ENCODE results near the gene CNPY1.
"Not testable (repeated sequence)": the region's sequence is repeated elsewhere in the genome, so short reads cannot be mapped to it uniquely, and the experiment has no call there.

Gene CNPY1

GRCh38 chr7:155533120-155533826 lies 13.1 kb downstream of the CNPY1 start:
- DNase-seq (ENCODE audit: low read depth) = no peak

DNA sequence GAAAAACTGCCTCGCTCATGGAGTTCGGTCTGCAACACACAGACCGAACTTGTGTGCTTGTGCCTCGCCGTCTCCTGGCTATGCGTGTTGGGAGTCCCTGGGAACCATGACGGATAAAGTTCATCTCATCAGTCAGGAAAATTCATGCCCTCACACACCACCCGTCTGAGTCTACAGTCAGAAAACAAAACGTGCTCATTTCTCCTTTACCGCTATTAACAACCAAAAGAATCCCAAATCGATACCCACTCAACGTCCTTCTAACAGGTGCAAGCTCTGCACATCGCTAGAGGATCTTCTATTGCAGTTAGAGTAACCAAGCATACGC lies 13.6 kb downstream of the CNPY1 start:
- no peak for DNase-seq (ENCODE audit: low read depth)

DNA sequence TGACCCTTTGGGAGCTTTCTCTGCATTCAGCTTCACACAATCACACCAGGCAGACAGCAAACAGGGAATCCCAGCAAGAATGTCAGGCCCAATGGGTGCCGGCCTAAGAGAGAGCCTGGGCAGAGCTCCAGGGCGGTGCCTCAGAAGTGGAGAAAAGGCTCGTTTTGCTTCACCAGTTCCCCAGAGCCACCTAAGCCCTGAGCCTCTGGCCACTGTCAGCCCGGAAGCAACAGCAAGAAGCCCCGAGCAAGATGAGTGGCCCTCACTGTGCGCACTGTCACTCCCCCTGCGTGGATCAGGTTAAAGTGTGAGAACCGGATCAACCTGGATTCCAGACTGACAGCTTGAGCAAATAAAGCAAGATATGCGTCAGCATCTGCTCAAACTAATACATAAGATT lies 14.7 kb downstream of the CNPY1 start:
- DNase-seq (ENCODE audit: low read depth) = no peak

DNA sequence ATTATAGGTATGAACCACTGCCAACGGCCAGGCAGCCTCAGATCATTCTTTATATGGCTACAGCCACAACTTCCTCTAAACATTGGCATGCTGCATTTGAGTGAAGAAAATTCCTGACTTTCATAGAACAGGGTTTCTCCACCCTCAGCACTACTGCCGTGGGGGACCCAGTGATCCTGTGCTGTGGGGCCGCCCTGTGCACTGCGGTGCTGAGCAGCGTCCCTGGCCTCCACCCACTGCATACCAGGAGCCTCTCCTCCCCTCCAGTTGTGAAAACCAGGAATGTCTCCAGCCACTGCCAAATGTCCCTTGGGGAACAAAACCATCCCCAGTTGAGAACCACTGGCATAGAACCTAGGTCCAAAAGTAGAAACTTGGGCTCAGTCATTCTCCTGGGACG lies 15.8 kb downstream of the CNPY1 start:
- DNase-seq (ENCODE audit: low read depth) = no peak

DNA sequence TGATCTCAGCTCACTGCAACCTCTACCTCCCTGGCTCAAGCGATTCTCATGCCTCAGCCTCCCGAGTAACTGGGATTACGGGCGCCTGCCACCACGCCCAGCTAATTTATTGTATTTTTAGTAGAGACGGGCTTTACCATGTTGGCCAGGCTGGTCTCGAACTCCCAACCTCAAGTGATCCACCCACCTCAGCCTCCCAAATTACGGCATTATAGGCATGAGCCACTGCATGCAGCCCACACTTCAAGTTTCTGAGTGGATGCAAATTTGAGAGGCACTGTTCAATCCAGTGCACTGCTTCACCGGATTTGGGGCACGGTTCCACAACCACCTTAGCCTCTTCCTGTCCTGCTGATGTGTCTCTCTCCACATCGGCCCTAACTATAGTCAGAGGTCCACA lies 16.5 kb downstream of the CNPY1 start:
- no peak for DNase-seq (ENCODE audit: low read depth)

DNA sequence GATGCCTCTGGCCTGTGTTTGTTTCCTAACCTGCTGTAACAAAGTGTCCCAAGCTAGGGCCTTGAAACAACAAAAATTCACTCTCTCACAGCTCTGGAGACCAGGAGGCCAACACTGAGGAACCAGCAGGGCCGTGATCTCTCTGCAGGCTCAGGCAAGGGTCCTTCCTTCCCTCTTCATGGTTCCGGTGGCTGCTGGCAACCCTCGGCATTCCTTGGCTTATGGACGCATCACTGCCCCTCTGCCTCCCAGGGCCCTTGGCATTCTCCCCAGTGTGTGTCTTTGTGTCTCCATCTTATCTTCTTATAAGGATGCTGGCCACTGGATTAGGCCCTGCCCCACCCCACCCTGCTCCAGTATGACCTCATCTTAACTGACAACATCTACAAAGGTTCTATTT lies 17.0 kb downstream of the CNPY1 start:
- DNase-seq (ENCODE audit: low read depth) = no peak

DNA sequence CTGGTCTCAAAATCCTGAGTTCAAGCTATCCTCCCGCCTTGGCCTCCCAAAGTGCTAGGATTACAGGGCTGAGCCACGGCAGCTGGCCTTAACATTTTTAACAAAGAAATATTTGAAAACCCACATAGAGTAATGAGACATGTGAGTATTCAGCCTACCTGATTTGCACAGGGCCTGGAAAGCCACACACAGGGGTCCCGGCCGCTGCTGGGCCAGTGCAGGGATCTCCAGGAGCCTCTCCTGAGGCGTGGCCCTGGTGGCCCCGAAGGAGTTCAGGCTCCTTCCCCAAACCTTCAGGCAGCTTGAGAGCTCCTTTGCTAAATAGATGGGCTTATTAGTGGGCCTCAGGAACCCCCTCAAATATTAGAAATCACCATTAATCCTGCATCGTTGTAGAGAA lies 18.7 kb downstream of the CNPY1 start:
- no peak for DNase-seq (ENCODE audit: low read depth)

DNA sequence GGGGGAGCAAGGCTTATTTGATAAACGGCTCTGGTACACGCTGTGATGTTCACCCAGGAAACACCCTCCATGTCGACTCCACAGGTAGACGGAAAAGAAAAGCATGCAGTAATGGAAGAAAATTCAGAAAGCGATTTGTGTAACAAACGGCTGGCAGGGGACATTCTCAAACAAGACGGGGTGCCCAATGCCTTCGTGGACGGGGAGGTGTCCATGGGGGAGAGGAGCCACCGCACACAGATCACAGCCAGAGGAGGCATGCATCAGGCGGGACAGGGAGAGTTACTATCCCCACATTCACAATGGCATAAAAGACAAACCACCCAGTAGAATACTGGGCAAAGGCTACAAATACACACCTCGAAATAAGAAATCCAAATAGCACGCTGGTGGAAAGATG lies 20.1 kb downstream of the CNPY1 start:
- DNase-seq (ENCODE audit: low read depth) = no peak

DNA sequence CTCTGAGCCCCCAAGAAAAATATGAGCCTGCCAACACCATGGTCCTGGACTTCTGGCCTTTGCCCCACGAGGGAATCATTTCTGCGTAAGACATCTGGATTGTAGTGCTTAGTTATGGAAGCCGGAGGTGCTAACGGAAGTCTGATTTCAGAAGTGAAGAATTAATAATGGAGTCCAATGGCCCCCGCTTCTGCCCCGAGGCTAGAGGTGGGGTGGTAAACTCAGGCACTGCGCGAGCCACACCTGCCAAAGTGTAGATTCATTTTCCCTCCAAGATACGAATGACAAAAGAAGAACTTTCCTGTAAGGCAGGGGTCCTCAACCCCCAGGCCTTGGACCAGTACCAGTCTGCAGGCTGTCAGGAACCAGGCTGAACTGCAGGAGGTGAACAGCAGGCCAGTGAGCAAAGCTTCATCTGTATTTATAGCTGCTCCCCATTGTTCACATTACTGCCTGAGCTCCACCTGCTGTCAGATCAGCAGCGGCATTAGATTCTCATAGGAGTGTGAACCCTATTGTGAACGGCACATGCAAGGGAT lies 22.3 kb downstream of the CNPY1 start:
- DNase-seq (ENCODE audit: low read depth) = no peak

GRCh38 chr7:155523168-155523675 lies 23.1 kb downstream of the CNPY1 start:
- DNase-seq (ENCODE audit: low read depth) = no peak

DNA sequence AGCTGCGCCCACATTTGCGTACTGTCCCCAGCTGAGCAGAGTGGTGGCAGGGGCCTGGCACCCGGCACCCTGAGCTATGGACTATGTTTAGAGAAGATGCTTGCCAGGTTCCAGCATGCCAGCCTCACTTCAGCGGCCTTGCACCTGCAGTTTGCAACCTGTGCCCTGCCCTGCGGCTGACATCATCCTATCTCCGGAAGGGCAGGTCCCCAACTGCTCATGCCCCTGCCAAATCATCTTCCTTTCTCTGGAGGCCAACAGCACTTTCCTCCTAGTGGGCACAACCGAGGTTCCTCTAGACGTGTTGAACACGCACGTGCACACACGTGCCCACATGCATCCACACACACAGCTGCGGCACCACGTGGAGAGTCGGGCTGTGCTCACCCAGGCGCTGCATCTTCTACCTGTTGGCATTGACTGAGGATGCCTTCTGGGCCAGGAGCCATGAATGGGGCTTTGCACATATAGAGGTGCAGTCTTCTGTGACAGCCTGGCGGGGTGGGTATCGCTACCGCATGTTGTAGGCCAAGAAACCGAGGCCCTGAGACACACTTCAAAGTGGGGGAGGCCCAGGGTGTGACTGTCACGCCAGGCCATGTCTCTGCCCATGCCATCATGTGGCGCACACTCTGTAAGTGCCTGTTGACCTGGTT lies 24.5 kb downstream of the CNPY1 start:
- DNase-seq (ENCODE audit: low read depth) = no peak

GRCh38 chr7:155521007-155521742 lies 25.2 kb downstream of the CNPY1 start:
- no peak for DNase-seq (ENCODE audit: low read depth)

DNA sequence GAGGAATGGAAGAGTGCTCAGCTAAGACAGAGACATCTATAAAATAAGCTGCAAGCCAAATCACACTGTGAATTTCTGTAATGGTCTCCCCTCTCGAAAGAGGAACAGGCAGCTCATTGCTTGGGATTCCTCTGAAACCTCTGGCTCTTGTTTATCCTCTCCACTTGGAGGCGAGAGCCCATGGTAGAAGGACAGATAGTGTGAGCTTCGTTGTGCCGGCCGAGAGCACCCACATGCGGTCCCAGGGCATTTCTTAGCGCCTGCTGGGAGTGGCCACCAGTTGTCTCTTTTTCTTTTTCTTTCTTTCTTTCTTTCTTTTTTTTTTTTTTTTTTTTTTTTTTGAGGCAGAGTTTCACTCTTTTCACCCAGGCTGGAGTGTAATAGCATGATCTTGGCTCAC lies 26.2 kb downstream of the CNPY1 start:
- DNase-seq (ENCODE audit: low read depth) = no peak

DNA sequence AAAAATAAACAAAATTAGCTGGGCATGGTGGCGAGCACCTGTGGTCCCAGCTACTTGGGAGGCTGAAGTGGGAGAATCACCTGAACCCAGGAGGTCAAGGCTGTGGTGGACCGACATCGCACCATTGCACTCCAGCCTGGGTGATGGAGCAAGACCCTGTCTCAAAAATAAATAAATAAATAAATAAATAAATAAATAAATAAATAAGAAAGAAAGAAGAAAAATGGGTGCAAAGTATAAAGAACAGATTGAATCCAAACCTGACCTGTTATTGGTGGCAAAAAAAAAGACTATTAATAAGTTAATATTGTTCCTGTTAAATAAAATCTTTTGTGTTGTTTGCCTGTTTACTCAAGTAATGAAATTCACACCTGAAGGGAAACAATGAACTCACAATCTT lies 27.0 kb downstream of the CNPY1 start:
- not testable (repeated sequence) for DNase-seq (ENCODE audit: low read depth)

DNA sequence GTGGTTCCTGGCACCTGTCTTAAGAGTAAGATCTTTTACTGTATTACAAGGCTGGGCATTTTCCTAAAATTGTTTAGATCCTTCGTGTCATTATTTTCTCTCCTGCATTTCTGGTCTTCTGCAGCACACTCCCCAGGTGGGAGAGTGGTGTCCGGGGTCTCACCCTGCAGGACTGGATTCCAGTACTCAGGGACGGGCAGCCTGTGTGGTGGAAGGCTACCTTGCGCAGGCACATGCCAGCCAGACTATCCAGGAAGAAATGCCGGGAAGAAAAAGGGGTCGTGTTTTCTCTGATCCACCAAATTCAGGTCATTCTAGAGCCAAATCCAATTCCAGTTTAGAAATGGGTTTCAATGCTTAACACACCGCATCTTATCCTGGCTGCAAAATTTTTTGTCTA lies 27.7 kb downstream of the CNPY1 start:
- DNase-seq (ENCODE audit: low read depth) = no peak

DNA sequence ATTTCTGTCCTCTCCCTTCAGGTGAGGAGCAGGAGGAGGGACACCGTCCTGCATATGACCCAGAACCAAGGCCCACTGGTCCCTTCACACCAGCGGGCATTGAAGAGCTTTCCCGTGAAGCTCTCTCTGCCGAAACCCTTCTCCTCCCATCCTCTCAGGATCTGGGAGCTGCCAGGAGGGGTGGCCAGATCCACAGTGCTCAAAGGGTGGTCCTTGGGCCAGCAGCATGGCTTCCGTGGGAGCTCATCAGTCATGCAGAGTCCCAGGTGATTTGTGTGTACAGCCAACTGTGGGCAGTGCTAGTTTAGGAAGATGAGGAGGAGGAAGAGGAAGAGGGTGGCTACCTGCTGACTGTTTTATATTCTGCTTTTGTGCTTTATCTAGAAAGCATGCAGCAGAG lies 28.4 kb downstream of the CNPY1 start:
- no peak for DNase-seq (ENCODE audit: low read depth)

DNA sequence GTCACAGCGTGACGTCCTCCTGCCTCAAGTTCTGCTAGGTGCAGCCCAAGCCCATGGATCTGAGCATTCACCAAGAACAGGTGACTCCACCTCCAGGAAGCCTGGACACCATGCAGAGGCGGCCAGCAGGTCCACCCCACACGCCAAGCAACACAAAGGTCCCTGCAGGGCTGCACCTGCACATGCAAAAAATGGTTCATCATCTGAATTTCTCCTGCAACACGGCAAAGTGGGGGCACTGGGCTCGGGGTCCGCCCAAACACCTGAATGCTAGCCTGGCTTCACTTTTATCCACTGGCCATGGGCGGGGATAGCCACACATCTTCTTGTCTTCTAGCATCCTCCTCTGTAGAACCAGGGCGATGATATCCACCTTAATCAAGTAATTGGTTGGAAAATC lies 28.9 kb downstream of the CNPY1 start:
- DNase-seq (ENCODE audit: low read depth) = no peak

DNA sequence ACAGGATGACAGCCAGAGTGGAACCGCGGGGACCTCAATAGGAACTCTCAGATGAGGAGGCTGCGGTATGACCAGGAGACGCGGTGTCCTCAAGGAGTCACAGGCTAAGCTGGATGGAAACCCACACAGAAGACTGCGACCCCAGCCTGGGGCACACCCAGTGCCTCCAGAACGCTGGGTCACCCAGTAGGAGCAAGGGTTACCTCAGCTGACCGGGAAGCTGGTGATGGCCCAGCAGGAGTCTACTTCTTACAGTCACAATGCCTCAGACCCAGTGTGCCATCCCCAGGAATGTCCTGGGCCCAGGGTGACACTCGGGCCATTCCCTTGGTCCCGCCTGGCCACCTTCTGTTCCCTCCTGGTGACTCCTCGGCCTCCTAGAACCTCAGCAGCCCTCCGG lies 29.9 kb downstream of the CNPY1 start:
- no peak for DNase-seq (ENCODE audit: low read depth)

- DNase-seq (ENCODE audit: low read depth) = no peak
Measured at GRCh38 chr7:155515318-155515717, 31.0 kb downstream of the CNPY1 start.

DNA sequence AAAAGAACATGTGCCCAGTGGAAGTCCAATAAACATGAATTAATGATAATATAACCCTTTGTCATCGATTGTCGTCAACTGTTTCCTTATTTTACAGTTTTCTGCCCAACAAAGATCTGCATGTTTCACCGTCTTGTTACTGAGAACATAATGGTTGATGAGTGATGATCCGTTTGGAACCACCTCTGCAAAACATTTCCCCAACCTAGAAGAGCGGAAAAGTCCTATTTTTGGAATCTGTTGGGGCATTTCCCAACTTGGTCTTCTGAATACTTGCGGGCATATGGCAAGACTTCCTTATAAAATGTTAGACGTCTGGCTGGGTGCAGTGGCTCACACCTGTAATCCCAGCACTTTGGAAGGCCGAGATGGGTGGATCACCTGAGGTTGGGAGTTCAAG lies 32.1 kb downstream of the CNPY1 start:
- DNase-seq (ENCODE audit: low read depth) = no peak

DNA sequence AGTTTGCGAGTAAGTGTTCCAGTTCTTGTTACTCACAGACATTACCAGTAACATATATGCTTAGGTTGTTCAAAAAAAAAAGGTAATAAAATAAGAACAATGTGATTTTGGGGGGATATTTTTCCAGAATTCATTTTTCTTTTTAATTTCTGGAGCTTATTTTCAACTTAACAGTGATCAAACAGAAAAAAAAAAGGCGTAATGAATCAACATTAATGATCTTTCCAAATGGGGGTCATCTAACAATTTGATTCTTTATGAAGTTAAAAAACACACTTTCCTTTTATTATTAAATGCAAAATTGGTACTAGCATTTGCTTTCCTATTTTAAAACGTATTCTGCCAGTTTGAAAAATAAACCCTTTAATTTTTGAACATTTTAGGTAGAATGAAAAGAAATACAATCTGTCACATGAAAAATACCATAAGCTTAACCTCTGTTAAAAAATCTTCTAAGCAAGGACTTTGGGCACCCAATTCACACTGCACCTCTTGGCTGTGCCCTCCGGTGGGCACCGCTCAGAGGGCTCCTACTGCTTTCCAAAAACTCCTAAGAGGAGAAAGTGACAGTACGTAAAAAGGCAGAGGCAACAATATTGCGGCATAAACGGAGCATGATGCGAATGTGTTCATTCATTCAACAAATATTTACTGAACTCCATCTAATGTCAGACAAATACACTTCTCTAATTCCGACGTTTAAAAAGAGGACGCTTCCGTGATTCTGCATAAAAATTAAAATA lies 32.6 kb downstream of the CNPY1 start:
- no peak for DNase-seq (ENCODE audit: low read depth)

DNA sequence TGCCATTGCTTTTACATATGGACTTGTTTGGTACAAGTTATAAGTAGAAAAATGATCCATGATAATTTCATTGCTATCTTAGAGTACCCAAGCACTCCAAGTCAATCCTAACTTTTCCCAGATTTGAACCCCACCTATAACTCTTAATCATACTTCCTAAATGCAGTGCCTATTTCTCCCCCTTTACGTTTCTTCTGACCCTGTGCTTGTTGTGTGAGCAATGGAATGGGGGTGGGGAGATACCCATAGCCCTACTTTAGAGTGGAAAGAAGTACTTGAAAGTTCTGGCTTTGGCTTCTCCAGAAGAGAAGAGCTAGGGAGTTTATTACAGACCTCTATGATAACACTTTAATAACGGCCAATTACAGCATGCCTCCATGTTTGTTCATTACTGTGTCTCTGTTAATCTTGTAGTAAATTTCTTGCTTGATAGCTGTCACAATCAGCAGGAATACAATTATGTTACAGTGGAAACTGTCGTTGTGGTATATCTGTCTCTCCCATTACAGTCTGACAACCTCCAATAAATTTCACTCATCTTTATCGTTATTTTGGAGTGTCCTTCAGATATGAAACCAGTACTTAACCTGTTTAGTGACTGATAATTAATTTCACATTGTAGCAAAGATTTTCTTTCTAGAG lies 34.0 kb downstream of the CNPY1 start:
- no peak for DNase-seq (ENCODE audit: low read depth)

All from stimulated activated CD4-positive, alpha-beta T cell treated with anti-CD3 and anti-CD28 coated beads, Interleukin-2, amount 100 ng/mL, for 4 hours (primary cell).